K562 (cell line): ENCODE data around the gene DENR. TPM values are rescaled to one million over a fixed set of nuclear protein-coding genes. Genes with fewer than 3 reads are reported as not detected.
"Not testable (repeated sequence)": the region's sequence is repeated elsewhere in the genome, so short reads cannot be mapped to it uniquely, and the experiment has no call there.

Source experiments
- ATAC-seq: fragments of 200-7000 bp; cut with Tn5 transposase; 3 replicates; pipeline ENCODE4 v1.9.1; 2020; ENCODE audit warnings: moderate library complexity
- BruUV-seq: library from RNA; stranded (reverse); fragments of 400-500 nt; replicated peaks from 2 replicates; lab custom pipeline; 2021; lab: Mats Ljungman, UMichigan
- CTCF ChIA-PET: fragments of 300-600 bp; formaldehyde crosslinking; extraction: SDS; loops from one replicate; lab custom pipeline; 2021; ENCODE audit warnings: low intra/inter-chr PET ratio; lab: Yijun Ruan, JAX
- POLR2A ChIA-PET: fragments of 300-600, 350-650 bp; sonication (Branson Sonifier 250); formaldehyde crosslinking; extraction: SDS; loops from one replicate; lab custom pipeline; 2021; ENCODE audit warnings: antibody characterized with exemption, inconsistent platforms; lab: Yijun Ruan, JAX
- DNase-seq, 4 experiments: peaks; one replicate each; pipeline versions ENCODE4 v3.0.0 to v3.0.0-alpha.2; 2011 to 2018; ENCODE audit warnings: low spot score in 3 of 4, mixed read lengths in 3 of 4; ENCODE audit errors: extremely low read depth in 1 of 4
- FAIRE-seq: peaks from 2 replicates; lab custom pipeline; 2011; peaks lifted over from hg19 to GRCh38; lab: Jason Lieb, UNC
- H2AFZ ChIP-seq: 2 replicates; pipeline ENCODE4 v1.6.0; 2011; ENCODE audit warnings: low read depth, low read length, control low read depth, inconsistent platforms
- H3K27ac ChIP-seq: fragments of 200-600 bp; 3 replicates; pipeline ENCODE4 v1.8.0; 2011; ENCODE audit warnings: low read depth, mild to moderate bottlenecking, control low read depth, inconsistent platforms, low read length, moderate library complexity, mixed read lengths; ENCODE audit errors: extremely low read depth
- H3K27me3 ChIP-seq, 2 experiments: fragments of 300-600 bp in 1 of 2; 2 replicates in 1 of 2; 3 replicates in 1 of 2; pipeline versions ENCODE4 v1.6.0 to v1.8.0; 2011; ENCODE audit warnings: inconsistent platforms in 2 of 2, low read length in 2 of 2, mild to moderate bottlenecking in 1 of 2, mixed read lengths in 1 of 2, moderate library complexity in 1 of 2; ENCODE audit not compliant: control insufficient read depth in 2 of 2, insufficient read depth in 2 of 2
- H3K36me3 ChIP-seq: fragments of 300-600 bp; 3 replicates; pipeline ENCODE4 v1.8.0; 2011; ENCODE audit warnings: mild to moderate bottlenecking, low read length, inconsistent platforms; ENCODE audit not compliant: control insufficient read depth, insufficient read depth
- H3K4me1 ChIP-seq, 2 experiments: fragments of 200-600 bp in 1 of 2; replicated peaks in 1 of 2; 2 replicates in 1 of 2; 3 replicates in 1 of 2; pipeline versions ENCODE4 v1.5.1 to v1.8.0; 2011; ENCODE audit warnings: inconsistent platforms in 2 of 2, low read length in 2 of 2, mild to moderate bottlenecking in 1 of 2, mixed read lengths in 1 of 2, moderate library complexity in 1 of 2; ENCODE audit not compliant: control insufficient read depth in 2 of 2, insufficient read depth in 2 of 2
- H3K4me2 ChIP-seq: 2 replicates; pipeline ENCODE4 v1.6.1; 2011; ENCODE audit warnings: low read length, control low read depth, inconsistent platforms, mixed read lengths; ENCODE audit not compliant: insufficient read depth
- H3K4me3 ChIP-seq: fragments of 200-600 bp; sonication (generic), shearing (Covaris generic); 2 replicates; pipeline ENCODE4 v1.5.1; 2016; ENCODE audit warnings: control low read depth, inconsistent platforms
- H3K79me2 ChIP-seq: fragments of 200-600 bp; 3 replicates; pipeline ENCODE4 v1.8.0; 2011; ENCODE audit warnings: low read length, inconsistent platforms; ENCODE audit not compliant: control insufficient read depth, insufficient read depth
- H3K9ac ChIP-seq, 2 experiments: 2 replicates each; pipeline versions ENCODE4 v1.6.0 to v1.6.1; 2011; ENCODE audit warnings: low read depth in 2 of 2, low read length in 2 of 2, control low read depth in 1 of 2, inconsistent platforms in 1 of 2, mild to moderate bottlenecking in 1 of 2, mixed read lengths in 1 of 2; ENCODE audit not compliant: insufficient read depth in 1 of 2
- H3K9me1 ChIP-seq: one replicate; pipeline ENCODE4 v1.6.0; 2011; ENCODE audit warnings: inconsistent platforms, mild to moderate bottlenecking, low read length, moderate library complexity; ENCODE audit not compliant: control insufficient read depth, insufficient read depth
- H3K9me3 ChIP-seq: replicated peaks from 2 replicates; pipeline ENCODE4 v1.5.1; 2011; ENCODE audit warnings: low read depth, low read length, inconsistent platforms; ENCODE audit not compliant: control insufficient read depth, insufficient read depth
- H4K20me1 ChIP-seq: replicated peaks from 2 replicates; pipeline ENCODE4 v1.6.1; 2011; ENCODE audit warnings: low read length, inconsistent platforms, mixed read lengths; ENCODE audit not compliant: control insufficient read depth, insufficient read depth
- WGBS: fragments of 100-300 bp; shearing (Covaris generic); methylation state at CpG from one replicate; pipeline ENCODE4 v1.1.6; 2016; ENCODE audit warnings: low coverage, mixed read lengths; ENCODE audit not compliant: insufficient coverage; ENCODE audit errors: missing lambda C conversion rate; 5-methylcytosine and 5-hydroxymethylcytosine counted together
- in situ Hi-C: fragments of 300-500 bp; cut with MboI; formaldehyde crosslinking; loops from 4 replicates; pipeline ENCODE4 v1.15.0; 2018; ENCODE audit warnings: inconsistent platforms, mixed read lengths
- intact Hi-C: fragments of 100-400 bp; cut with micrococcal nuclease; formaldehyde crosslinking; loops from 2 replicates; pipeline ENCODE4 v1.14.2; 2022
- polyA plus RNA-seq, 8 experiments: library from polyadenylated mRNA; depleted of rRNA in 4 of 8; stranded (reverse) in 5 of 8; unstranded in 3 of 8; fragments of >200 nt; fragmentation: Nextera tagmentation in 2 of 8; fragmentation: Illumina TruSeq in 1 of 8; extraction: Ambion mirVana in 2 of 8; extraction: Trizol in 1 of 8; gene quantifications; 2 replicates each; pipeline versions ENCODE4 v1.2.1 to v1.2.3, GENCODE V29; 2011 to 2014; ENCODE audit warnings: inconsistent platforms in 1 of 8, missing spikeins in 1 of 8
- total RNA-seq, 7 experiments: library from RNA; depleted of rRNA in 6 of 7; stranded (reverse); fragments of >200 nt in 6 of 7; fragmentation: Illumina TruSeq in 2 of 7; extraction: Trizol in 2 of 7; gene quantifications; 2 replicates each; pipeline versions ENCODE4 v1.2.1 to v1.2.3, GENCODE V29; 2011 to 2021; ENCODE audit warnings: low replicate concordance in 1 of 7

Gene DENR
- total and polyA plus RNA-seq, 9 of the 15 experiments (the other 6 are each of a cell fraction or from before 2014, with no cell fraction given) = 32.5 to 77.4 (median 54.7) TPM

DNA sequence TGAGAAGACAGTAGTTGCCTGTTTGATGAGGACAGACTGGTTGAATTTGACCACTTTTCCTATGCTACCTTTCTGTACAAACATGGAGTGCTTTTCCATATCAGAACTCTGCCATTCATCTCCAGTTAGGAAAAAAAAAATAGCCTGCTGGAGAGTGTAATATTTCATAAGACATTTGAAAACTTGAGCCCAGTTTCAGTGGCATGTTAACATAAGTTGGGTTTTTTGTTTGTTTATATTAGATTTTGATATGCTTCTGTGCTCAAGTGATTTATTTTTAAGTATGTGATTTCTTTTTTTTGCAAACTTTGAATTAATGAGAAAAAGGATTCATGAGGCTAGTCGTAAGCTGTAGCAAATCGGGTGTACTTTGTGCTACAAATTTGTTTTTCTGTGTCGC is 48.8 kb upstream of the DENR start:
- H3K27me3 ChIP-seq = peaks cover 14 to 18% of the 10 kb centered on the region in 2 experiments
- H3K36me3 ChIP-seq, FAIRE-seq, intact Hi-C loops, CTCF ChIA-PET, H3K9me1 ChIP-seq, H3K79me2 ChIP-seq, H4K20me1 ChIP-seq, H3K27ac ChIP-seq, H3K4me2 ChIP-seq, H3K9me3 ChIP-seq, POLR2A ChIA-PET, DNase-seq, in situ Hi-C loops, H3K9ac ChIP-seq, H3K4me1 ChIP-seq, H3K4me3 ChIP-seq, H2AFZ ChIP-seq, ATAC-seq, BruUV-seq: not testable (repeated sequence)
- WGBS = 0% methylated on average over 3 of the region's 3 CpGs

GRCh38 chr12:122709287-122709686 is 43.3 kb upstream of the DENR start:
- CTCF ChIA-PET, H2AFZ ChIP-seq, H4K20me1 ChIP-seq, H3K9ac ChIP-seq, H3K27me3 ChIP-seq, BruUV-seq, POLR2A ChIA-PET, H3K27ac ChIP-seq, H3K4me1 ChIP-seq, H3K4me2 ChIP-seq, H3K9me1 ChIP-seq, H3K9me3 ChIP-seq, H3K79me2 ChIP-seq, in situ Hi-C loops, H3K36me3 ChIP-seq, H3K4me3 ChIP-seq, intact Hi-C loops, DNase-seq, ATAC-seq: not testable (repeated sequence)
- WGBS = no CpG with 5 or more reads among the region's 3 CpGs
- peak; percentile 58 for FAIRE-seq

DNA sequence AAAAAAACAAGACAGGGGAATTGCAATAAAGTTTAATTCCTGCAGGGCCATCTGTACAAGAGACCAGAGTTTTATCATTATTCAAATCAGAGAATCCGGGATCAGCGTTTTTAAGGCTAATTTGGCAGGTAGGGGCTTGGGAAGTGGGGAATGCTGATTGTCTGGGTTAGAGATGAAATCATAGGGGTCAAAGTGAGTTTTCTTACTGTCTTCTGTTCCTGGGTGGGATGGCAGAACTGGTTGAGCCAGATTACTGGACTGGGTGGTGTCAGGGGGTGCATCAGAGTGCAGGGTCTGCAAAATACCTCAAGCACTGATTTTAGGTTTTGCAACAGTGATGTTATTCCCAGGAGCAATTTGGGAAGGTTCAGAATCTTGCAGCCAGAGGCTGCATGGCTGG is 42.3 kb upstream of the DENR start:
- H4K20me1 ChIP-seq, H3K4me1 ChIP-seq, ATAC-seq, in situ Hi-C loops, intact Hi-C loops, H3K79me2 ChIP-seq, POLR2A ChIA-PET, H3K4me2 ChIP-seq, DNase-seq, H3K27ac ChIP-seq, H3K9me1 ChIP-seq, FAIRE-seq, H2AFZ ChIP-seq, H3K27me3 ChIP-seq, H3K4me3 ChIP-seq, H3K9ac ChIP-seq, H3K36me3 ChIP-seq, CTCF ChIA-PET, BruUV-seq, H3K9me3 ChIP-seq: not testable (repeated sequence)
- WGBS = 0% methylated on average over 2 of the region's 2 CpGs
